SK-N-SH treated with all-trans-retinoic acid at 6 μM for 48 hours (cell line): ENCODE measurements around the gene PTOV1.

ENCODE experiments used
- ATAC-seq: fragments of 200-7000 bp; cut with Tn5 transposase; 3 replicates; pipeline ENCODE4 v1.9.1; 2020; ENCODE audit warnings: mild to moderate bottlenecking, moderate library complexity
- BACH2 ChIP-seq: fragments of 250-450 bp; sonication (Bioruptor Pico); IDR thresholded peaks from 2 replicates; pipeline ENCODE4 v1.9.0; 2021; ENCODE audit warnings: mild to moderate bottlenecking, borderline replicate concordance
- CSDC2 ChIP-seq: fragments of 250-450 bp; sonication (Bioruptor Pico); IDR thresholded peaks from 2 replicates; pipeline ENCODE4 v1.5.0; 2020; ENCODE audit warnings: mild to moderate bottlenecking, moderate library complexity
- ESRRG ChIP-seq: fragments of 250-450 bp; sonication (Bioruptor Pico); IDR thresholded peaks from 2 replicates; pipeline ENCODE4 v1.6.1; 2021; ENCODE audit warnings: mild to moderate bottlenecking
- GLIS3 ChIP-seq: fragments of 250-450 bp; sonication (Bioruptor Pico); IDR thresholded peaks from 2 replicates; pipeline ENCODE4 v1.5.0; 2020; ENCODE audit warnings: mild to moderate bottlenecking, moderate library complexity
- ISL1 ChIP-seq: fragments of 250-450 bp; sonication (Bioruptor Pico); IDR thresholded peaks from 2 replicates; pipeline ENCODE4 v2.1.2; 2022; ENCODE audit warnings: mild to moderate bottlenecking, moderate library complexity
- PPARA ChIP-seq: fragments of 250-450 bp; sonication (Bioruptor Pico); IDR thresholded peaks from 2 replicates; pipeline ENCODE4 v1.5.0; 2020; ENCODE audit warnings: mild to moderate bottlenecking, borderline replicate concordance
- RARB ChIP-seq: fragments of 250-450 bp; sonication (Bioruptor Pico); IDR thresholded peaks from 2 replicates; pipeline ENCODE4 v1.8.0; 2021; ENCODE audit warnings: mild to moderate bottlenecking, moderate library complexity
- SNAI2 ChIP-seq: fragments of 250-450 bp; sonication (Bioruptor Pico); IDR thresholded peaks from 2 replicates; pipeline ENCODE4 v1.5.0; 2020; ENCODE audit warnings: mild to moderate bottlenecking, moderate library complexity
- TOX ChIP-seq: fragments of 250-450 bp; sonication (Bioruptor Pico); IDR thresholded peaks from 2 replicates; pipeline ENCODE4 v1.8.0; 2021; ENCODE audit warnings: mild to moderate bottlenecking, moderate library complexity, borderline replicate concordance
- ZC3H10 ChIP-seq: fragments of 250-450 bp; sonication (Bioruptor Pico); IDR thresholded peaks from 2 replicates; pipeline ENCODE4 v1.5.1; 2021; ENCODE audit warnings: mild to moderate bottlenecking, moderate library complexity
- ZFP3 ChIP-seq: fragments of 250-450 bp; sonication (Bioruptor Pico); IDR thresholded peaks from 2 replicates; pipeline ENCODE4 v1.5.0; 2020; ENCODE audit warnings: mild to moderate bottlenecking, moderate library complexity
- ZFP30 ChIP-seq: fragments of 450-650 bp; formaldehyde crosslinking; IDR thresholded peaks from 2 replicates; pipeline ENCODE4 v1.5.0; 2022; ENCODE audit warnings: mild to moderate bottlenecking, moderate library complexity
- ZNF565 ChIP-seq: fragments of 450-650 bp; formaldehyde crosslinking; conservative IDR thresholded peaks from 2 replicates; pipeline ENCODE4 v1.5.0; 2020; ENCODE audit warnings: low read depth, mild to moderate bottlenecking, moderate library complexity
- ZNF70 ChIP-seq: fragments of 450-650 bp; formaldehyde crosslinking; IDR thresholded peaks from 2 replicates; pipeline ENCODE4 v1.5.0; 2020; ENCODE audit warnings: mild to moderate bottlenecking, moderate library complexity
- ZNF8 ChIP-seq: fragments of 450-650 bp; formaldehyde crosslinking; IDR thresholded peaks from 2 replicates; pipeline ENCODE4 v1.5.0; 2020; ENCODE audit warnings: mild to moderate bottlenecking, moderate library complexity
- TF ChIP-seq, protein P1 (sequence below): fragments of 250-450 bp; sonication (Bioruptor Pico); IDR thresholded peaks from 2 replicates; pipeline ENCODE4 v1.5.1; 2020; ENCODE audit warnings: low read depth, mild to moderate bottlenecking, moderate library complexity
- TF ChIP-seq, protein P2 (sequence below): fragments of 250-450 bp; sonication (Bioruptor Pico); IDR thresholded peaks from 2 replicates; pipeline ENCODE4 v1.8.0; 2020; ENCODE audit warnings: mild to moderate bottlenecking, moderate library complexity, borderline replicate concordance
- TF ChIP-seq, protein P3 (sequence below): fragments of 250-450 bp; sonication (Bioruptor Pico); IDR thresholded peaks from 2 replicates; pipeline ENCODE4 v1.5.0; 2020; ENCODE audit warnings: mild to moderate bottlenecking, moderate library complexity
- TF ChIP-seq, protein P4 (sequence below): fragments of 250-450 bp; sonication (Bioruptor Pico); IDR thresholded peaks from 2 replicates; pipeline ENCODE4 v1.5.1; 2021; ENCODE audit warnings: mild to moderate bottlenecking, moderate library complexity
- TF ChIP-seq, protein P5 (sequence below): fragments of 250-450 bp; sonication (Bioruptor Pico); IDR thresholded peaks from 2 replicates; pipeline ENCODE4 v1.8.0; 2021; ENCODE audit warnings: low read depth, mild to moderate bottlenecking, moderate library complexity, borderline replicate concordance

Gene PTOV1

DNA sequence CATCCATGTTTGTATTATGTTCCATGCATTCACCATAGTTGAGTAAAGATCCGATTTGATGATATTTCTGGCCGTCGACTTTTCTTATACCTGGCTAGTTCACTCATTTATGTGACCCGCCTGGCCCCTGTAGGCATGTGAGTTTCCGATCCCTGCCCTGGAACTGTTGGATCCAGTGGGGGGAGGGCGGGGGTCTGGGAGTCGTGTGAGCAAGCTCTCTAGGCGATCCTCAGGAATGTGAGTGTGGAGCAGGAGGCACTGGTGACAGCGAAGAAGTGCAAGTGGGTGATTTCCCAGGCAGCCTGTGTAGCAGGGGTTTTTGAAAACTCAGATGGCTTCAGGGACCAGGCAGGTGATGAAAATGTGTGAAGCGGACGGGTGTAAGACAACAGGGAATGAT is 10.6 kb upstream of the PTOV1 start:
- ATAC-seq, result no peak
- TF ChIP-seq ZFP30 (no peak), ZNF70 (CRISPR knock-in tag) (no peak), SNAI2 (no peak), ISL1 (CRISPR knock-in tag) (no peak), ZFP3 (no peak), RARB (CRISPR knock-in tag) (no peak), BACH2 (CRISPR knock-in tag) (no peak), TOX (no peak), ZNF8 (CRISPR knock-in tag) (no peak), PPARA (CRISPR knock-in tag) (no peak), ZC3H10 (CRISPR knock-in tag) (no peak)
- TF ChIP-seq, protein P1, sequence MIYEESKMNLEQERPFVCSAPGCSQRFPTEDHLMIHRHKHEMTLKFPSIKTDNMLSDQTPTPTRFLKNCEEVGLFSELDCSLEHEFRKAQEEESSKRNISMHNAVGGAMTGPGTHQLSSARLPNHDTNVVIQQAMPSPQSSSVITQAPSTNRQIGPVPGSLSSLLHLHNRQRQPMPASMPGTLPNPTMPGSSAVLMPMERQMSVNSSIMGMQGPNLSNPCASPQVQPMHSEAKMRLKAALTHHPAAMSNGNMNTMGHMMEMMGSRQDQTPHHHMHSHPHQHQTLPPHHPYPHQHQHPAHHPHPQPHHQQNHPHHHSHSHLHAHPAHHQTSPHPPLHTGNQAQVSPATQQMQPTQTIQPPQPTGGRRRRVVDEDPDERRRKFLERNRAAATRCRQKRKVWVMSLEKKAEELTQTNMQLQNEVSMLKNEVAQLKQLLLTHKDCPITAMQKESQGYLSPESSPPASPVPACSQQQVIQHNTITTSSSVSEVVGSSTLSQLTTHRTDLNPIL (CRISPR knock-in tag), result no peak
- TF ChIP-seq, protein P2, sequence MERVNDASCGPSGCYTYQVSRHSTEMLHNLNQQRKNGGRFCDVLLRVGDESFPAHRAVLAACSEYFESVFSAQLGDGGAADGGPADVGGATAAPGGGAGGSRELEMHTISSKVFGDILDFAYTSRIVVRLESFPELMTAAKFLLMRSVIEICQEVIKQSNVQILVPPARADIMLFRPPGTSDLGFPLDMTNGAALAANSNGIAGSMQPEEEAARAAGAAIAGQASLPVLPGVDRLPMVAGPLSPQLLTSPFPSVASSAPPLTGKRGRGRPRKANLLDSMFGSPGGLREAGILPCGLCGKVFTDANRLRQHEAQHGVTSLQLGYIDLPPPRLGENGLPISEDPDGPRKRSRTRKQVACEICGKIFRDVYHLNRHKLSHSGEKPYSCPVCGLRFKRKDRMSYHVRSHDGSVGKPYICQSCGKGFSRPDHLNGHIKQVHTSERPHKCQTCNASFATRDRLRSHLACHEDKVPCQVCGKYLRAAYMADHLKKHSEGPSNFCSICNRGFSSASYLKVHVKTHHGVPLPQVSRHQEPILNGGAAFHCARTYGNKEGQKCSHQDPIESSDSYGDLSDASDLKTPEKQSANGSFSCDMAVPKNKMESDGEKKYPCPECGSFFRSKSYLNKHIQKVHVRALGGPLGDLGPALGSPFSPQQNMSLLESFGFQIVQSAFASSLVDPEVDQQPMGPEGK (CRISPR knock-in tag), result no peak
- TF ChIP-seq, protein P3, sequence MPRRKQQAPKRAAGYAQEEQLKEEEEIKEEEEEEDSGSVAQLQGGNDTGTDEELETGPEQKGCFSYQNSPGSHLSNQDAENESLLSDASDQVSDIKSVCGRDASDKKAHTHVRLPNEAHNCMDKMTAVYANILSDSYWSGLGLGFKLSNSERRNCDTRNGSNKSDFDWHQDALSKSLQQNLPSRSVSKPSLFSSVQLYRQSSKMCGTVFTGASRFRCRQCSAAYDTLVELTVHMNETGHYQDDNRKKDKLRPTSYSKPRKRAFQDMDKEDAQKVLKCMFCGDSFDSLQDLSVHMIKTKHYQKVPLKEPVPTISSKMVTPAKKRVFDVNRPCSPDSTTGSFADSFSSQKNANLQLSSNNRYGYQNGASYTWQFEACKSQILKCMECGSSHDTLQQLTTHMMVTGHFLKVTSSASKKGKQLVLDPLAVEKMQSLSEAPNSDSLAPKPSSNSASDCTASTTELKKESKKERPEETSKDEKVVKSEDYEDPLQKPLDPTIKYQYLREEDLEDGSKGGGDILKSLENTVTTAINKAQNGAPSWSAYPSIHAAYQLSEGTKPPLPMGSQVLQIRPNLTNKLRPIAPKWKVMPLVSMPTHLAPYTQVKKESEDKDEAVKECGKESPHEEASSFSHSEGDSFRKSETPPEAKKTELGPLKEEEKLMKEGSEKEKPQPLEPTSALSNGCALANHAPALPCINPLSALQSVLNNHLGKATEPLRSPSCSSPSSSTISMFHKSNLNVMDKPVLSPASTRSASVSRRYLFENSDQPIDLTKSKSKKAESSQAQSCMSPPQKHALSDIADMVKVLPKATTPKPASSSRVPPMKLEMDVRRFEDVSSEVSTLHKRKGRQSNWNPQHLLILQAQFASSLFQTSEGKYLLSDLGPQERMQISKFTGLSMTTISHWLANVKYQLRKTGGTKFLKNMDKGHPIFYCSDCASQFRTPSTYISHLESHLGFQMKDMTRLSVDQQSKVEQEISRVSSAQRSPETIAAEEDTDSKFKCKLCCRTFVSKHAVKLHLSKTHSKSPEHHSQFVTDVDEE (CRISPR knock-in tag), result no peak
- TF ChIP-seq, protein P4, sequence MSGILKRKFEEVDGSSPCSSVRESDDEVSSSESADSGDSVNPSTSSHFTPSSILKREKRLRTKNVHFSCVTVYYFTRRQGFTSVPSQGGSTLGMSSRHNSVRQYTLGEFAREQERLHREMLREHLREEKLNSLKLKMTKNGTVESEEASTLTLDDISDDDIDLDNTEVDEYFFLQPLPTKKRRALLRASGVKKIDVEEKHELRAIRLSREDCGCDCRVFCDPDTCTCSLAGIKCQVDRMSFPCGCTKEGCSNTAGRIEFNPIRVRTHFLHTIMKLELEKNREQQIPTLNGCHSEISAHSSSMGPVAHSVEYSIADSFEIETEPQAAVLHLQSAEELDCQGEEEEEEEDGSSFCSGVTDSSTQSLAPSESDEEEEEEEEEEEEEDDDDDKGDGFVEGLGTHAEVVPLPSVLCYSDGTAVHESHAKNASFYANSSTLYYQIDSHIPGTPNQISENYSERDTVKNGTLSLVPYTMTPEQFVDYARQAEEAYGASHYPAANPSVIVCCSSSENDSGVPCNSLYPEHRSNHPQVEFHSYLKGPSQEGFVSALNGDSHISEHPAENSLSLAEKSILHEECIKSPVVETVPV (CRISPR knock-in tag), result no peak

DNA sequence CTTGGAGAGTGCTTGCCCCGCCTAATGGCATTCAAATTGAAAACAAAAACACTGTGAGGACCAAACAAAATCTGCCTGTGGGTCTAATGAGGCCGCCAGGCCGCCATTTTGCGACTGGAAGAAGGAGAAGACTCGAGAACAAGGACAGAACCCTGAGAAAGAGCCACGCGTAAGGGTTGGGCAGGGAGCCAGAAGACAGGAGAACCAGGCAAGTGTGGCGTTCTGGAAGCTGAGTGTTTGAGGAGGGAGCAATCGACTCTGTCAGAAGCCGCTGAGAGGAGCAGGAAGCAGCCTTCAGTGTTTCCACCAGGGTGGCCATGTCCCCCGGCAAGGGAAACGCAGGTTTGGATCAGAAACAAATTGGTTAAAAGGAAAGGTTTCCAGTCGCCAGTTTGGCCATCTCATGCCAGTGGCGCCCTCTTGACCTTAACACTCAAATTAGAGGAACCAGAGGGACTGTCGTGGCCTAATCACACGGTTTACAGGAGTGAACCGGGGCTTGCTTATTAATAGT is 10.2 kb upstream of the PTOV1 start:
- TF ChIP-seq, protein P4 (CRISPR knock-in tag), result no peak
- TF ChIP-seq, protein P3 (CRISPR knock-in tag), result no peak
- TF ChIP-seq TOX, result no peak
- TF ChIP-seq ZNF70 (CRISPR knock-in tag), result no peak
- TF ChIP-seq, protein P2 (CRISPR knock-in tag), result no peak
- no peak for TF ChIP-seq SNAI2
- TF ChIP-seq ZNF8 (CRISPR knock-in tag), result no peak
- no peak for TF ChIP-seq BACH2 (CRISPR knock-in tag)
- no peak for TF ChIP-seq ZNF565 (CRISPR knock-in tag)
- no peak for TF ChIP-seq GLIS3
- TF ChIP-seq RARB (CRISPR knock-in tag), result no peak
- TF ChIP-seq PPARA (CRISPR knock-in tag), result no peak
- TF ChIP-seq, protein P5, sequence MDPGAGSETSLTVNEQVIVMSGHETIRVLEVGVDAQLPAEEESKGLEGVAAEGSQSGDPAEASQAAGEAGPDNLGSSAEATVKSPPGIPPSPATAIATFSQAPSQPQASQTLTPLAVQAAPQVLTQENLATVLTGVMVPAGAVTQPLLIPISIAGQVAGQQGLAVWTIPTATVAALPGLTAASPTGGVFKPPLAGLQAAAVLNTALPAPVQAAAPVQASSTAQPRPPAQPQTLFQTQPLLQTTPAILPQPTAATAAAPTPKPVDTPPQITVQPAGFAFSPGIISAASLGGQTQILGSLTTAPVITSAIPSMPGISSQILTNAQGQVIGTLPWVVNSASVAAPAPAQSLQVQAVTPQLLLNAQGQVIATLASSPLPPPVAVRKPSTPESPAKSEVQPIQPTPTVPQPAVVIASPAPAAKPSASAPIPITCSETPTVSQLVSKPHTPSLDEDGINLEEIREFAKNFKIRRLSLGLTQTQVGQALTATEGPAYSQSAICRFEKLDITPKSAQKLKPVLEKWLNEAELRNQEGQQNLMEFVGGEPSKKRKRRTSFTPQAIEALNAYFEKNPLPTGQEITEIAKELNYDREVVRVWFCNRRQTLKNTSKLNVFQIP, result no peak
- no peak for TF ChIP-seq ISL1 (CRISPR knock-in tag)
- no peak for TF ChIP-seq ESRRG
- no peak for TF ChIP-seq ZC3H10 (CRISPR knock-in tag)
- no peak for TF ChIP-seq CSDC2
- ATAC-seq, result no peak
